Subcutaneous adipose tissue (tissue), 4 donors: ENCODE data around the gene PCYT1A. TPM values are rescaled to one million over a fixed set of nuclear protein-coding genes. Genes with fewer than 3 reads are reported as not detected.

Experiments used
- small RNA-seq: library from RNA; depleted of rRNA; stranded (forward); fragments of <200 nt; gene quantifications from one replicate; pipeline ENCODE3, GENCODE V24; 2016
- total RNA-seq, 4 donors: library from RNA; depleted of rRNA; stranded (reverse); fragments of >200 nt; gene quantifications; one replicate each; pipeline ENCODE4 v1.1.0, GENCODE V29; 2016
- TF ChIP-seq, protein P1 (sequence below): fragments of 450-650 bp; IDR thresholded peaks from one replicate; pipeline ENCODE4 v1.5.1; 2016; ENCODE audit warnings: low read depth, mild to moderate bottlenecking, control low read depth, antibody characterized with exemption, moderate library complexity

PCYT1A gene
- total RNA-seq, 4 donors from 2014 or later, result 108 to 153 (median 123) TPM

DNA sequence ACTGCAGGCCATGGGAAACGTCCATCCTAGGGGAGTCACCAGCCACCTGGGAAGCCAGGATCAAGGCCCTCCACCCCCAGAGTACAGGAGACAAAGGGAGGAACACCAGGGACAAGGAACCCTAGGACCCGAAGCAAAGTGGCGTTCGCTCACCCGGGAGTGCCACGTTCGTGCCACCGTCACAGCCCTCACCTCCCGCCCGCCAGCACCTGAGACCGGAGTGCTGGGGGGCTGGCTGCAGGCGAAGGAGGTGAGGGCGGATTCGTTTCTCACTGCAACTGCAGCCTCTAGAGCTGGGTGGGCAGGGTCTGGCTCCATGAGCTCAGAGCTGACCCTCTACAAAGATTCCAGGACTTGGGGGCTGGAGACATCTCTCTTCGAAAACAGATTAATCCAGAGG lies 102.6 kb downstream of the PCYT1A start:
- TF ChIP-seq, protein P1, sequence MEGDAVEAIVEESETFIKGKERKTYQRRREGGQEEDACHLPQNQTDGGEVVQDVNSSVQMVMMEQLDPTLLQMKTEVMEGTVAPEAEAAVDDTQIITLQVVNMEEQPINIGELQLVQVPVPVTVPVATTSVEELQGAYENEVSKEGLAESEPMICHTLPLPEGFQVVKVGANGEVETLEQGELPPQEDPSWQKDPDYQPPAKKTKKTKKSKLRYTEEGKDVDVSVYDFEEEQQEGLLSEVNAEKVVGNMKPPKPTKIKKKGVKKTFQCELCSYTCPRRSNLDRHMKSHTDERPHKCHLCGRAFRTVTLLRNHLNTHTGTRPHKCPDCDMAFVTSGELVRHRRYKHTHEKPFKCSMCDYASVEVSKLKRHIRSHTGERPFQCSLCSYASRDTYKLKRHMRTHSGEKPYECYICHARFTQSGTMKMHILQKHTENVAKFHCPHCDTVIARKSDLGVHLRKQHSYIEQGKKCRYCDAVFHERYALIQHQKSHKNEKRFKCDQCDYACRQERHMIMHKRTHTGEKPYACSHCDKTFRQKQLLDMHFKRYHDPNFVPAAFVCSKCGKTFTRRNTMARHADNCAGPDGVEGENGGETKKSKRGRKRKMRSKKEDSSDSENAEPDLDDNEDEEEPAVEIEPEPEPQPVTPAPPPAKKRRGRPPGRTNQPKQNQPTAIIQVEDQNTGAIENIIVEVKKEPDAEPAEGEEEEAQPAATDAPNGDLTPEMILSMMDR, result no peak

DNA sequence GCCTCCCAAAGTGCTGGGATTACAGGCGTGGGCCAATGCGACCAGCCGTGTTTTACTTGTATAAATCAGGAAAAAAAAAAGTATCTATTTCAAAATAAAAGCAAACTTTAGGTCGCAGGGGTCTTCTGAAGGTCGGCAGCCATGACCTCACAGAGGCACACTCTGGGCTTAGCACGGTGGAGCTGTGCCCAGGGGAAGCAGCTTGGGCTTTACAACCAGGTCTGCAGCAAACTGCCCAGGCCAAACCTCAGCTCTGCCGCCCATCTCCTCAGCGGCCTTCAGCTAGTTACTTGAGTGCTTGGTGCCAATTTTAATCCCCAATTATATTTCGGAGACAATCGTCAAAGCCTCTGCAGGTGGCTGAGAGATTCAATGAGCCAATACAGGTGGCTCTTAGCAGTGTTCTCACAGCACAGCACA lies 106.4 kb downstream of the PCYT1A start:
- TF ChIP-seq, protein P1, result no peak

DNA sequence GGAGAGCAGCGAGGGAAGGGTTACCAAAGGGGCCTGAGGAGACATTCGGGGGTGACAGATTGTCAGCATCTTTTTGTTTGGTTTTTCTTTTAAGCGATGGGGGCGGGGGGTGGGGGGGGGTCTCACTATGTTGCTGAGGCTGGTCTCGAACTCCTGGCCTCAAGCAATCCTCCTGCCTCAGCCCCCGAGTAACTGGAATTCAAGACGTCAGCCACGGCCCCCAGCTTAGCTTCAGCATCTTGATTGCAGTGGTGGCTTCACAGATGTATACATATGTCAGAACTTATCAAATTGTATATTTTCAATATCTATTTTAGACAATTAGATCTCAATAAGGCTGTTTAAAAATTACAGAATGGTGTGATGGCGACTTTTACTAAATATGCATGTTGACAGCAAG lies 107.2 kb downstream of the PCYT1A start:
- TF ChIP-seq, protein P1, result no peak

Small RNAs within 50 kb of the gene (small RNA-seq; reads per million reads assigned to genes)
- gene AC069257.2 (not detected), gene RF00019 (0.49 reads per million)

Other genes starting within 250 kb of the PCYT1A start
- 100 to 1,000 TPM in 2 of 4 donors, 10 to 100 TPM in 2; 47.1 to 546 (median 92.2) TPM for gene TFRC, start 205.6 kb downstream of the PCYT1A start, total RNA-seq
- not detected for gene ZDHHC19, start 76.3 kb downstream of the PCYT1A start, total RNA-seq
- not detected for gene SLC51A, start 71.2 kb downstream of the PCYT1A start, total RNA-seq
- 1 to 10 TPM; 1.1 to 5.6 (median 3.5) TPM for gene DYNLT2B, start 30.5 kb upstream of the PCYT1A start, total RNA-seq
- 10 to 100 TPM in 1 of 4 donors, 1 to 10 TPM in 2, not detected in 1; 2.4 to 89.8 (median 8.1) TPM for gene TM4SF19, start 50.7 kb upstream of the PCYT1A start, total RNA-seq
- 10 to 100 TPM; 22.5 to 36.9 (median 28.8) TPM for gene UBXN7, start 144.7 kb upstream of the PCYT1A start, total RNA-seq
- gene RNF168, start 216.0 kb upstream of the PCYT1A start, total RNA-seq, result 10 to 100 TPM; 23.1 to 31.3 (median 29.0) TPM
- gene SMCO1, start 227.6 kb upstream of the PCYT1A start, total RNA-seq, result not detected